ENCODE results near the gene DOCK8. TPM values are rescaled to one million over a fixed set of nuclear protein-coding genes. Genes with fewer than 3 reads are reported as not detected.
"Not testable (repeated sequence)": the region's sequence is repeated elsewhere in the genome, so short reads cannot be mapped to it uniquely, and the experiment has no call there.

The DOCK8 gene
- 1.2 and 12.5 TPM in 2 replicates for total RNA-seq

- DNase-seq (ENCODE audit: extremely low read depth, low read depth, low spot score) = no peak
These were observed at the start of gene DOCK8 for GRCh38 chr9:214648-215493. DOCK8 (plus strand) TSS chr9:214865; CDS start chr9:214977, 112 bp downstream.

DNA sequence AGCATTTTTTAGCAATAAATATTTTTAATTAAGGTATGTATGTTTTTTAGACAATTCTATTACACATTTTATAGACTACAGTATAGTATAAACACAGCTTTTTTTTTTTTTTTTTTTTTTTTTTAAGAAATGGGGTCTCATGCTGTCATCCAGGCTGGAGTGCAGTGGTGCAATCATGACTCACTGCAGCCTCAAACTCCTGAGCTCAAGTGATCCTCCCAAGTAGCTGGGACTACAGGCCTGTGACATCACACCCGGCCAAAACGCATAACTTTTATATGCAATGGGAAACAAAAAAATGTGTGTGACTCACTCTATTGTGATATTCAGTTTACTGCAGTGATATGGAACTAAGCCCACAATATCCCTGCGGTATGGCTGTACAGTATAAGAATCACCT lies 44.9 kb upstream of the DOCK8 start:
- DNase-seq (ENCODE audit: extremely low read depth, low read depth, low spot score) = not testable (repeated sequence)

DNA sequence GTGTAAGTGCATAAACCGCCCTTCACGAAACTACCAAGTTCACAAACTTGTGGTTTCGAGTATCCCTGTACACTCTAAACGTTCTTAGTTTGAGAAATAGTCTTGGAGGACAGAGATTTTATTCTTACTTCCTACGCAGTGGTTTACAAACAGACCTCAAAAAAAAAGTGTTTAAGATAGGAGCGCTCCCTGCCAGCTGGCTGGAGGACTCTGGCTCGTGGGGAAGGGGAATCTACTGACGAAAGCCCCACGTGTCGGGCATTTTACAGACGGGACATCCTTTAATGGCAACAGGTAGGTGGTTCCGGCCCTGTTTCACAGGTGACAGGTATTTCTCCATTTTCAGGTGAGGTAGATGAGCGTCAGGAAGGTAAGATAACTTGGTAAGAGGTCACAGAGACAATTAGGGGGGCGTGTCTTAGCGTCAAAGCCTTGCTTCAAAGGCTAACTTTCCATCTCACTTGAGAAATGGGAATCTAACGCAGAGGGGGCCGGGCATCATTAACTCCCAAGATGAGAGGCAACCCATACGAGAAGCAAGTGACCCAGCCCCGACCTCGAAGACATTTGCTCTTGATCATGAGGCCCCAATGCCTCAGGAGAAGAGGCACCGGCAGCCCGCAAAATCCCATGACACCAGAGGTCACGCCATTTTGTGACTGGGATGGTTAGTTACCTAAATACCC lies 36.4 kb upstream of the DOCK8 start:
- not testable (repeated sequence) for DNase-seq (ENCODE audit: extremely low read depth, low read depth, low spot score)

DNA sequence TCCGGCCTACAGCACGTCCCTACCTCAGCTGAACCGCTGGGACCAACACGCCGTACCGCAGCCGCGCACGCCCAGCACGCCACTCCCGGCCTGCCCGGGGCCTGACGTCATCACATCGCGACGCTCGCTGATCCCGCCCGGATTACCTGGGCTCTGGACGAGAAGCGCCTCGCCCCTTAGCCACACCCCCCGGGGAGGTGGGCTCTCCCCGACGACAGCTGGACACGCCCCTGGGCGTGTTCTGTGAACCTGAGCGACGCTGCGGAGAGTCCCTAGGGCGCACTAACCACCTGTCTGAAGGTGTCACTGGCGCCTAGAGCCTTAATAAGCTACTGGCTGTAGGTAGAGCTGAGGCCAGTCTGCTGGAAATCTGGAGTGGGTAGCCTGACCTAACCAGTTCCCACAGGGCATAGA lies 35.7 kb upstream of the DOCK8 start, which contains the start of gene ZNG1A:
Gene ZNG1A, minus strand, starts transcription at position 87 of the 414 bp plus-strand sequence. CDS start 87 bp downstream, outside the sequence.
- DNase-seq (ENCODE audit: extremely low read depth, low read depth, low spot score) = not testable (repeated sequence)

- not testable (repeated sequence) for DNase-seq (ENCODE audit: extremely low read depth, low read depth, low spot score)
These were observed 15.1 kb upstream of the DOCK8 start for GRCh38 chr9:199601-200000.

- DNase-seq (ENCODE audit: extremely low read depth, low read depth, low spot score) = no peak
These were observed 8.2 kb upstream of the DOCK8 start for GRCh38 chr9:206481-206880.

DNA sequence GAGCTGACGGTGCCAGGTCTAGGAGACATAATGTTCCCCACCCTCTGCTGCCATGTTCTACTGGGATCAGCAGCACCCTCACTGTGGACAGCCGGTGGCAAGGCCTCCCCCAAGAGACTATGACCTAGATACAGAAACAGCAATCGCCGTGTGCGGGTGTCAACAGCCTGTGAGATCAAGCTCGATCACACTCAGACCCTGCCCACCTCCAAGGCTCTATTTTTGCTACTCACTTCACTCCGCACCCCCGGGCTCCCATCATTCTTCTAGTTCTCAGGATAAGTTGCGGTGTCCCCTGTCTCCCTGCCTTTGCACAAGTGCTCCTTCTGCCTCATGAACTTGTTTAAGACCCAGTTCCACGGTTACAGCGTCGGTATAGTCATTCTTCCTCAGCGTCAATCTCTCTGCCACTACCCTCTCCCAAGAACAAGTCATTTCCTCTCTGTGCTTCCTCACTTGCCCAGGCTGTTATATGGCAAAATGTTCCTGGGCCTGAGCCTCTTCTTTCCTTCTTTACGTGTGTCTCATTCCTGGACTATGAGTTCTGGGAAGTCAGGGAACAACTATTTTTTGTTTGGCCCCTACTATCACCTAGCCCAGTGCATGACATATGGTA lies 5.4 kb upstream of the DOCK8 start:
- DNase-seq (ENCODE audit: extremely low read depth, low read depth, low spot score) = no peak

- DNase-seq (ENCODE audit: extremely low read depth, low read depth, low spot score) = no peak
These were observed 3.6 kb upstream of the DOCK8 start for GRCh38 chr9:211036-211435.

GRCh38 chr9:211557-211956 lies 3.1 kb upstream of the DOCK8 start:
- no peak for DNase-seq (ENCODE audit: extremely low read depth, low read depth, low spot score)

- no peak for DNase-seq (ENCODE audit: extremely low read depth, low read depth, low spot score)
These were observed 2.4 kb upstream of the DOCK8 start for GRCh38 chr9:212297-212696.

DNA sequence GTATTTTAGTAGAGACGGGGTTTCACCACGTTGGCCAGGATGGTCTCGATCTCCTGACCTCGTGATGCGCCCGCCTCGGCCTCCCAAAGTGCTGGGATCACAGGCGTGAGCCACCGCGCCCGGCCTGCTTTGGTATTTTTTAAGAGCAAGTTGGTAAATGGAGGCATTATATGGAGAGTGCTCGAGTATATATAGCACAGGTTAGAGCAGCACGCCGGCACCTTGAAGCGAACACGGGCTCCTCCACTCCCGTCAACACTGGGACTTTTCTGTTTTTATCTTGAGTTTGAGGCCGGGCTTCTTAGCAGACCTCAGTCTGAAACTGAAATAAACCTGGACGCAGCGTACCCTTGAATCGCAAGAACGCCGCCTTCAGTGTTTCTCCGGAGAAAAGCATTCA lies 764 bp upstream of the DOCK8 start:
- DNase-seq (ENCODE audit: extremely low read depth, low read depth, low spot score) = not testable (repeated sequence)

- DNase-seq (ENCODE audit: extremely low read depth, low read depth, low spot score) = no peak
These were observed 366 bp upstream of the DOCK8 start for GRCh38 chr9:214351-214647.

- no peak for DNase-seq (ENCODE audit: extremely low read depth, low read depth, low spot score)
These were observed 1.0 kb downstream of the DOCK8 start for GRCh38 chr9:215631-216155.

- DNase-seq (ENCODE audit: extremely low read depth, low read depth, low spot score) = no peak
These were observed 2.2 kb downstream of the DOCK8 start for GRCh38 chr9:216866-217265.

GRCh38 chr9:217950-218349 lies 3.3 kb downstream of the DOCK8 start:
- no peak for DNase-seq (ENCODE audit: extremely low read depth, low read depth, low spot score)

- DNase-seq (ENCODE audit: extremely low read depth, low read depth, low spot score) = not testable (repeated sequence)
These were observed 4.4 kb downstream of the DOCK8 start for GRCh38 chr9:219036-219435.

DNA sequence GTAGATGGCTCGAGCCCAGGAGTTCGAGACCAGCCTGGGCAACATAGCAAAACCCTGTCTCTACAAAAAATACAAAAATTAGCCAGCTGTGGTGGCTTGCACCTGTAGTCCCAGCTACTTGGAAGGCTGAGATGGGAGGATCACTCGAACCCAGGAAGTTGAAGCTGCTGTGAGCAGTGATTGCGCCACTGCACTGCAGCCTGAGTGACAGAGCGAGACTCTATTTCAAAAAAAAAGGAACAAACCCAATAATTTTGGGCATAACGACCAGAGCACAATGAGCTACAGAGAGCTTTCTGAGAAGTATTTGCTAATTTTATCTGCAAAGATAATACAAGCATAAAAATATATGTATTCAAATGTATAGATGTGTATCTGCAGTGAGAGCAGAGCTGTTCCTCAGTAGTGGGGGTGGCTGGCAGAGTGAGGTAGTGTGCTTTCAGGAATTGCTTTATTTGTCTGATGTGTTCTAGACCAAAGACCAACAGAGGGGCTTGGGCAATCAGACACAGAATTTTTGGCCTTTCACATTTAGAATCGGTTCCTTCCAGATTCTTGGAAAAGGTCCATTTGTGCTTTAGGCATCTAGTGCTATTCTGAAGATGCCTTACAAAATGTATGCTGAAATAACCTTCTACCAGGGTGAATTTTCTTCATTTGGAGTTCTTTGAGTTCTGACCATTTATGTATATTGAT lies 5.2 kb downstream of the DOCK8 start:
- no peak for DNase-seq (ENCODE audit: extremely low read depth, low read depth, low spot score)

- DNase-seq (ENCODE audit: extremely low read depth, low read depth, low spot score) = no peak
These were observed 7.5 kb downstream of the DOCK8 start for GRCh38 chr9:221989-222776.

- DNase-seq (ENCODE audit: extremely low read depth, low read depth, low spot score) = no peak
These were observed 8.5 kb downstream of the DOCK8 start for GRCh38 chr9:223152-223551.

DNA sequence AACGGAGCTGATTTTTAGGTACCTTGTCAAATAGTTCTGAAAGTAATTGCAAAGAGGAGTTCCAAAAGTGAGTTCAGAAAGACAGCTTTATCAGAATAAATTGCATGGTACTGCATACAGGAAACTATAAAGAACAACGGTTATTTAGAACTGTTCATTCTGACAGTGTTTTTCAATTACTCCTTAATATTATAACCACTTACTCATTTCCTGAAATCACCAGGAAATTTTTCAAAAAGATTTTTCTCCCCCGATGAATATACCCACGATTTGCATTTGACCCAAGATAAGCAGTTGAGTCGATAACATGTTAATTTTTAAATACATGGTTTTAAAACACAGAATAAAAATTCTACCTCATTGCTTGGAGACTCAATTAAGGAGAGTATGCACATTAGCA lies 9.4 kb downstream of the DOCK8 start:
- DNase-seq (ENCODE audit: extremely low read depth, low read depth, low spot score) = no peak

Measured in glomerular endothelial cell (primary cell).